PFSK-1 (cell line): ENCODE measurements around the gene RREB1.

Source experiments
- FOXP2 ChIP-seq: optimal IDR thresholded peaks from 2 replicates; pipeline ENCODE3; 2011; ENCODE audit warnings: borderline replicate concordance, control low read depth, inconsistent platforms; ENCODE audit not compliant: insufficient read depth; ENCODE audit errors: extremely low read length, extremely low read depth
- POLR2AphosphoS5 ChIP-seq: IDR thresholded peaks from 2 replicates; pipeline ENCODE4 v1.6.1; 2012; ENCODE audit warnings: low read depth, mild to moderate bottlenecking, control low read depth, low read length, moderate library complexity
- REST ChIP-seq, 2 experiments: IDR thresholded peaks; 2 replicates each; pipeline versions ENCODE4 v1.6.1 to v1.8.0; 2011 to 2012; ENCODE audit warnings: low read depth in 2 of 2, low read length in 2 of 2, control low read depth in 1 of 2, inconsistent platforms in 1 of 2, mild to moderate bottlenecking in 1 of 2, moderate library complexity in 1 of 2; ENCODE audit not compliant: insufficient read depth in 1 of 2
- SIN3A ChIP-seq: IDR thresholded peaks from 2 replicates; pipeline ENCODE4 v1.6.1; 2012; ENCODE audit warnings: mild to moderate bottlenecking, low read length, moderate library complexity, borderline replicate concordance; ENCODE audit not compliant: insufficient read depth
- TAF1 ChIP-seq: IDR thresholded peaks from 2 replicates; pipeline ENCODE4 v1.6.1; 2012; ENCODE audit warnings: low read length, control low read depth, borderline replicate concordance; ENCODE audit not compliant: insufficient read depth

GRCh38 chr6:7178280-7178679 is 70.5 kb downstream of the RREB1 start:
- no peak for TF ChIP-seq TAF1
- TF ChIP-seq REST (IDR thresholded peaks at IDR 0.05; ENCODE audit: insufficient read depth in 1 of 2, low read depth in 2 of 2, low read length in 2 of 2), result no peak
- TF ChIP-seq POLR2AphosphoS5, result no peak
- no peak for TF ChIP-seq FOXP2
- TF ChIP-seq SIN3A, result no peak
